Left ventricle myocardium inferior (tissue), 1 donor: Measurements from ENCODE around the gene RARB. TPM values are rescaled to one million over a fixed set of nuclear protein-coding genes. Genes with fewer than 3 reads are reported as not detected.

ENCODE experiments used
- DNase-seq: peaks from one replicate; pipeline ENCODE4 v3.0.0-alpha.2; 2020
- H3K27ac ChIP-seq: fragments of 200-600 bp; replicated peaks from 2 replicates; pipeline ENCODE4 v1.8.0; 2021
- H3K27me3 ChIP-seq: fragments of 200-600 bp; 2 replicates; pipeline ENCODE4 v1.8.0; 2021; ENCODE audit warnings: low read depth
- H3K36me3 ChIP-seq: fragments of 200-600 bp; 2 replicates; pipeline ENCODE4 v1.8.0; 2021
- H3K4me1 ChIP-seq: fragments of 200-600 bp; 2 replicates; pipeline ENCODE4 v1.8.0; 2021
- H3K4me3 ChIP-seq: fragments of 200-600 bp; 2 replicates; pipeline ENCODE4 v1.8.0; 2021; ENCODE audit warnings: mild to moderate bottlenecking, moderate library complexity
- H3K9me3 ChIP-seq: fragments of 200-600 bp; replicated peaks from 2 replicates; pipeline ENCODE4 v1.8.0; 2021
- intact Hi-C: fragments of 100-400 bp; cut with micrococcal nuclease; formaldehyde crosslinking; loops from one replicate; pipeline ENCODE4 v1.11.0; 2022
- total RNA-seq: library from RNA; stranded (reverse); fragmentation: NEBNext Ultra II Directional; extraction: Animal tissue kit (Norgen Biotek cat#: 25700); gene quantifications from one replicate; pipeline ENCODE4 v1.2.1, GENCODE V29; 2021
- TF ChIP-seq, protein P1 (sequence below): fragments of 200-600 bp; IDR thresholded peaks from 2 replicates; pipeline ENCODE4 v1.8.0; 2021; ENCODE audit warnings: antibody characterized with exemption, mild to moderate bottlenecking, borderline replicate concordance
- donor health status: DM: no; HTN: yes; CAD: no; lungs with severe emphysema.

RARB gene
- total RNA-seq, 1 donor from 2014 or later = 15.6 TPM

DNA sequence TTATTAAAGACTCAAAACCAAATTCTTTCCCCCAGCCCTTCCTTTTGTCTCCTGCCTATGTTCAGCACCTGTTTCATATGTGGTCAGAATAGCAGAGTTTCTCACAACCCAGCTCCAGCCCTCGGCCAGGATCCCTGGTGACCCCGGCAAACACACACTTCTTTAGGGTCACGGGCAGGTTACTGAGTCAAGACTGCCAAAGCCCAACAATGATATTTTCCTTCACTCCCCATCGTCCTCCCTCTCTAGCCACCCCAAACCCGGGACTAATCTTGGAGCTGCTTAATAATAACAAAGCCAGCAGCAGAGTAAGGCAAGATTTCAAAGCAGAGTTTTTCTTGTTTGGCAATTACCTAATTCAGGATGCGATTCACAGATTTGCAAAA, 25.5 kb downstream of the RARB start:
- H3K4me3 ChIP-seq = peak overlapping the region; percentile 43
- peak overlapping the region; percentile 80 for H3K27ac ChIP-seq
- peaks cover 99% of the 10 kb centered on the region for H3K4me1 ChIP-seq
- H3K36me3 ChIP-seq = no peaks in the 10 kb centered on the region
- TF ChIP-seq, protein P1, sequence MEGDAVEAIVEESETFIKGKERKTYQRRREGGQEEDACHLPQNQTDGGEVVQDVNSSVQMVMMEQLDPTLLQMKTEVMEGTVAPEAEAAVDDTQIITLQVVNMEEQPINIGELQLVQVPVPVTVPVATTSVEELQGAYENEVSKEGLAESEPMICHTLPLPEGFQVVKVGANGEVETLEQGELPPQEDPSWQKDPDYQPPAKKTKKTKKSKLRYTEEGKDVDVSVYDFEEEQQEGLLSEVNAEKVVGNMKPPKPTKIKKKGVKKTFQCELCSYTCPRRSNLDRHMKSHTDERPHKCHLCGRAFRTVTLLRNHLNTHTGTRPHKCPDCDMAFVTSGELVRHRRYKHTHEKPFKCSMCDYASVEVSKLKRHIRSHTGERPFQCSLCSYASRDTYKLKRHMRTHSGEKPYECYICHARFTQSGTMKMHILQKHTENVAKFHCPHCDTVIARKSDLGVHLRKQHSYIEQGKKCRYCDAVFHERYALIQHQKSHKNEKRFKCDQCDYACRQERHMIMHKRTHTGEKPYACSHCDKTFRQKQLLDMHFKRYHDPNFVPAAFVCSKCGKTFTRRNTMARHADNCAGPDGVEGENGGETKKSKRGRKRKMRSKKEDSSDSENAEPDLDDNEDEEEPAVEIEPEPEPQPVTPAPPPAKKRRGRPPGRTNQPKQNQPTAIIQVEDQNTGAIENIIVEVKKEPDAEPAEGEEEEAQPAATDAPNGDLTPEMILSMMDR = no peak
- H3K9me3 ChIP-seq = no peaks in the 10 kb centered on the region
- intact Hi-C loops = no loop called here
- H3K27me3 ChIP-seq = no peaks in the 10 kb centered on the region
- DNase-seq = no peak

DNA sequence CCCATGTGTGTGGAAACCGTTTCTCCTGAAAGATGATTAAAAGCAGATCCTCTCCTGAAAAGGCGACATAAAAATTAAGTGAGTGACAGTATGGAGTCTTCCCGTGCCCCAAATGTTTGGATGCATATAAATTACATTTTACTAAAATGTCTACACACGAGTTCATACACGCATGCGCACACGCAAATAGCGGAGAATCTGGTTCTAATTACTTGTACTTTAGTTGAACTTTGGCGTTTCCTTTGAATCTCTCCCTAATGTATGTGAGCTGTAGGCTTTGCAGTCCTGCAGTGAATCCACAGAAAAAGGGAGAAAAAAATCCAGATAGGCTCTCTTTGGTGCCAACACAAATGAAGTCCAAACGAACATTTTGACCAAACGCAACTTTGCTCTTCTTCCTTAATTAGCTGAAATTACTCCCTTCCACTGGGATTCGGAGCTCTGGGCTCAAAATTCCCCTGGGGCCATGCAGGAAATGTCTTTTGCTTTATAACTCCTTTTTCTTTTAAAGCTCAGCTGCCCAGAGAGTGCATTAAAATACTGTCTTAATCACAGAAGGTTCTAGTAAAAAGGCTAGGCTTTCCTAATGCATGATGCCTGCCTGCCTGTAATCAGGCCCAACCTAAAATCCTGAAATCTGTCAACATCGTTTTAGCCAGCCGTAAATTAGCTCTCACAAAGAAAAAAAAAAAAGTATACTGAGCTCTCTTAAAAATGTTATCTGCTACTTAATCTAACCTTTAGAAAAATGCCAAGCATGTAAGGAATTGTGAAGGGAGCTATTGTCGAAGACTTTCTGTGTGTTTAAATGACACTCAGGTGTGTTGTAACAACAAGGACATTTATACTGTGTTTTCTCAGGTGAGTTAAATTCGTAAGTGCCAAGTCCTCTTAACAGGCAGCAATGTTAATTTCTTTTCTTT, 26.2 kb downstream of the RARB start:
- no peak for DNase-seq
- TF ChIP-seq, protein P1 = no peak
- Histone ChIP-seq H3K4me1 (peaks cover 99% of the 10 kb centered on the region), H3K36me3 (no peaks in the 10 kb centered on the region), H3K9me3 (no peaks in the 10 kb centered on the region), H3K4me3 (peak overlapping the region; percentile 43), H3K27ac (peak overlapping the region; percentile 80), H3K27me3 (no peaks in the 10 kb centered on the region)
- intact Hi-C loops = no loop called here

DNA sequence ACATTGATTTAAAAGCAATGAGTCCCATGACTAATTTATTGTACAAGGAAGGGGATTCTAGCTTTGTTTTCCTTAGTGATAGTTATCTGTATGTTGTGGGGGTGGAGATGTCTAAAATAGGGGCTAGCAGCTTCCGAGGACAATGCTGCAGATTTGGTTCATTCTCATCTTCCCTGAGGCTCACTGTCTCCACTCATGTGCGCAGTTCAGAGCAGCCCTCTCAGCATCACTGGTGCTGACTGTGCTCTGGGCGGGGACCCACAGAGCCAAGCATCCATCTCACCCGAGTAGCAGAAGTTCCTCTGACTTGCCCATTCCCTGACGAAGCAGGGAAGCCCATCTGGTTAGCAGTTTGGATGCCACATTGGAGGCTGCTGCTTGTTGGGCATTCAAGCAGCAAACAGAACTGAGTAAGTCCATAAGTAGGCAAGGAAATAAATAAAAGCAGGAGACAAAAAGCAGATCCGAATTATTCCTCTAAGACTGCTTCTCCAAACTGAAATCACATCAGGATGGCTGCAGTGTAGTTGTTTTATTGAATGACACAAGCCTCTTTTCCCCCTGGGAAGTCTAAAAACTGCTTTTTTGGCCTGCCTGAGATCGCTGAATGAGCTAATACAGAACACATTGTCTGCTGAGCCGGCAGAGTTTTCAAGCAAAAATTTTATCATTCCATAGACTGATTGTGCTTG, 27.5 kb downstream of the RARB start:
- H3K4me3 ChIP-seq = peak overlapping the region; percentile 29
- DNase-seq = peak; percentile 44
- intact Hi-C loops = no loop called here
- no peaks in the 10 kb centered on the region for H3K36me3 ChIP-seq
- peak overlapping the region; percentile 80 for H3K27ac ChIP-seq
- H3K9me3 ChIP-seq = no peaks in the 10 kb centered on the region
- peaks cover 97% of the 10 kb centered on the region for H3K4me1 ChIP-seq
- TF ChIP-seq, protein P1 = no peak
- H3K27me3 ChIP-seq = no peaks in the 10 kb centered on the region

DNA sequence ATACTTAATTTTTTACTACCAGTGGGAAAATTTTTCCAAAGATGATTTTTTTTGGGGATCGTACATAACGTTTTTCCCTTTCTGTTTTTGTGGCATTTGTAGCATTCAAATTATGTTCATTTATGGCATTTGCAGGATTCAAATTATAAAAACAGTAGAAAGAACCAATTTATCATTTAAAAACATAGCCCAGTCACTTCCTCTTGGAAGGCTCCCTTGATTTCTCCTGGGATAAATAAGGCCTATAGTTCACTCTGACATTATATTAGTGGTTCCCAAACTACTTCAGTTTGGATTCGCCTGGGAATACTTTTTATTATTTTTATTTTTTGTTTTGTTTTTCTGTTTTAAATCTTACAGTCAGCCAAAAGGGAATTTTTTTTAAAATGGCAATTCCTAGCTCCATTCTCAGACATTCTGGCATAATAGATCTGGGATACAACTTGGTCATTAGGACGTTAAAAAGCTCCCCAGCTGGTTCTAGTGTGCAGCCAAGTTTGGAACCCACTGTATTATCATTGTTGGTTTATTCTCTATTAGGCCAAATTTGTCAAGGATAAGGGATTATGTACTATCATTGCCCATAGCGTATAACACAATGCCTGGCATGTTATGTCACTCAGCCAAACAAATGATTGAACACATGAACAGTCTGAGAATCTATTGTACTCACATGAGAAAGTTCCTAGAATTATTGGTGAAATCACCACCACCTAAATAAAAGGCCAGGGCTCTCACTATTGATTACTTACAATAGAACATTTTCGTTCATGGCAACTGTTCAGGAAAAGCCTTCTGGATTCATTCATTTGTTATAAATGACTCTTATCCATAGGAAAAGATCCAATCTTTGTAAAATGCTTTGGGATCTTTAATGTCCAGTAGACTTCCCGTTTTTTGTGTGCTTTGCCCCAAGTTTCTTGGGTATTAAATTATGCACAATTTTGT, 28.9 kb downstream of the RARB start:
- TF ChIP-seq, protein P1 = no peak
- Histone ChIP-seq H3K27me3 (no peaks in the 10 kb centered on the region), H3K27ac (peak overlapping the region; percentile 80), H3K4me3 (no peak overlapping the region), H3K9me3 (no peaks in the 10 kb centered on the region), H3K4me1 (peaks cover 96% of the 10 kb centered on the region), H3K36me3 (peaks cover 7% of the 10 kb centered on the region)
- no peak for DNase-seq
- intact Hi-C loops = no loop called here
